NCI-H1436 treated with DMSO at 0.1 percent for 48 hours (cell line): ENCODE measurements around the gene SND1.

ENCODE experiments used
- DNase-seq: peaks from one replicate; lab custom pipeline; 2025; lab: John Stamatoyannopoulos, UW

The SND1 gene

GRCh38 chr7:127768241-127768640, 116.2 kb downstream of the SND1 start:
- DNase-seq = no peak

- DNase-seq = no peak
Measured at GRCh38 chr7:127769137-127769536, 117.1 kb downstream of the SND1 start.

GRCh38 chr7:127769696-127770400, 117.9 kb downstream of the SND1 start:
- DNase-seq = no peak

- DNase-seq = no peak
Measured at GRCh38 chr7:127770885-127771284, 118.9 kb downstream of the SND1 start.

GRCh38 chr7:127771707-127772106, 119.7 kb downstream of the SND1 start:
- DNase-seq = no peak

GRCh38 chr7:127776776-127777386, 124.9 kb downstream of the SND1 start:
- DNase-seq = no peak

GRCh38 chr7:127780489-127780888, 128.5 kb downstream of the SND1 start:
- DNase-seq = no peak

- no peak for DNase-seq
Measured at GRCh38 chr7:127781081-127781480, 129.1 kb downstream of the SND1 start.

GRCh38 chr7:127782075-127782474, 130.1 kb downstream of the SND1 start:
- DNase-seq = no peak

- no peak for DNase-seq
Measured at GRCh38 chr7:127782654-127783559, 130.9 kb downstream of the SND1 start.

GRCh38 chr7:127786184-127786583, 134.2 kb downstream of the SND1 start:
- no peak for DNase-seq

- DNase-seq = no peak
Measured at GRCh38 chr7:127789031-127789430, 137.0 kb downstream of the SND1 start.

- DNase-seq = no peak
Measured at GRCh38 chr7:127791446-127792189, 139.6 kb downstream of the SND1 start.

GRCh38 chr7:127792528-127793342, 140.7 kb downstream of the SND1 start:
- no peak for DNase-seq

GRCh38 chr7:127793582-127793981, 141.6 kb downstream of the SND1 start:
- DNase-seq = no peak

- no peak for DNase-seq
Measured at GRCh38 chr7:127794136-127794535, 142.1 kb downstream of the SND1 start.

GRCh38 chr7:127794551-127794950, 142.6 kb downstream of the SND1 start:
- no peak for DNase-seq

GRCh38 chr7:127798023-127798422, 146.0 kb downstream of the SND1 start:
- DNase-seq = no peak

- no peak for DNase-seq
Measured at GRCh38 chr7:127798769-127799372, 146.9 kb downstream of the SND1 start.

- DNase-seq = no peak
Measured at GRCh38 chr7:127799535-127800305, 147.7 kb downstream of the SND1 start.
